Chondrocyte (in vitro differentiated cells): Measurements from ENCODE around the gene F8A3. TPM values are rescaled to one million over a fixed set of nuclear protein-coding genes. Genes with fewer than 3 reads are reported as not detected.

Experiments used
- DNase-seq: peaks from one replicate; pipeline ENCODE4 v3.0.0; 2021; ENCODE audit warnings: mixed read lengths, low spot score
- H3K27ac Mint-ChIP-seq: one replicate; pipeline ENCODE4 v1.8.0; 2021; ENCODE audit warnings: mild to moderate bottlenecking, moderate library complexity, mixed read lengths; ENCODE audit not compliant: unreplicated experiment
- H3K27me3 Mint-ChIP-seq: 2 replicates; pipeline ENCODE4 v1.8.0; 2021; ENCODE audit warnings: low read depth, mixed read lengths
- H3K36me3 Mint-ChIP-seq: 2 replicates; pipeline ENCODE4 v1.8.0; 2021; ENCODE audit warnings: low read depth, mixed read lengths
- H3K4me1 Mint-ChIP-seq: 2 replicates; pipeline ENCODE4 v1.8.0; 2021; ENCODE audit warnings: low read depth, mild to moderate bottlenecking, mixed read lengths
- H3K4me3 Mint-ChIP-seq: one replicate; pipeline ENCODE4 v1.8.0; 2021; ENCODE audit warnings: mild to moderate bottlenecking, moderate library complexity, mixed read lengths; ENCODE audit not compliant: unreplicated experiment
- H3K9me3 Mint-ChIP-seq: 2 replicates; pipeline ENCODE4 v1.8.0; 2021; ENCODE audit warnings: low read depth, mixed read lengths
- CTCF ChIP-seq: fragments of 200-600 bp; sonication (generic); IDR thresholded peaks from 2 replicates; pipeline ENCODE4 v1.5.0; 2021; ENCODE audit warnings: antibody characterized with exemption, mild to moderate bottlenecking, moderate library complexity
- microRNA-seq: library from miRNA; unstranded; fragments of <30 nt; microRNA quantifications from one replicate; pipeline ENCODE4 v1.2.0, GENCODE V29; 2020; ENCODE audit warnings: borderline number of aligned reads
- total RNA-seq: library from RNA; stranded (reverse); gene quantifications from 3 replicates; pipeline ENCODE4 v1.2.1, GENCODE V29; 2021

Gene F8A3
- total RNA-seq, 1 donor from 2014 or later = 8.6 TPM

GRCh38 chrX:155441097-155441496 is 17.3 kb downstream of the F8A3 start:
- DNase-seq = no peak
- Mint-ChIP-seq H3K27me3 (no peaks in the 10 kb centered on the region), H3K36me3 (no peaks in the 10 kb centered on the region), H3K4me1 (peaks cover 5% of the 10 kb centered on the region), H3K4me3 (no peak overlapping the region), H3K27ac (no peak overlapping the region), H3K9me3 (peaks cover 54% of the 10 kb centered on the region)
- TF ChIP-seq CTCF = no peak

- Mint-ChIP-seq H3K27me3 (no peaks in the 10 kb centered on the region), H3K36me3 (no peaks in the 10 kb centered on the region), H3K4me3 (no peak overlapping the region), H3K27ac (no peak overlapping the region), H3K9me3 (peaks cover 20% of the 10 kb centered on the region), H3K4me1 (peaks cover 5% of the 10 kb centered on the region)
- TF ChIP-seq CTCF = no peak
- DNase-seq = no peak
Measured at GRCh38 chrX:155435744-155436112, 22.7 kb downstream of the F8A3 start.

GRCh38 chrX:155434906-155435743 is 23.3 kb downstream of the F8A3 start:
- H3K9me3 Mint-ChIP-seq = peaks cover 24% of the 10 kb centered on the region
- DNase-seq = no peak
- H3K27ac Mint-ChIP-seq = no peak overlapping the region
- H3K36me3 Mint-ChIP-seq = no peaks in the 10 kb centered on the region
- TF ChIP-seq CTCF = no peak
- no peaks in the 10 kb centered on the region for H3K27me3 Mint-ChIP-seq
- H3K4me1 Mint-ChIP-seq = peaks cover 5% of the 10 kb centered on the region
- H3K4me3 Mint-ChIP-seq = no peak overlapping the region

- TF ChIP-seq CTCF = no peak
- DNase-seq = no peak
- H3K36me3 Mint-ChIP-seq = no peaks in the 10 kb centered on the region
- H3K27ac Mint-ChIP-seq = no peak overlapping the region
- no peak overlapping the region for H3K4me3 Mint-ChIP-seq
- no peaks in the 10 kb centered on the region for H3K27me3 Mint-ChIP-seq
- H3K4me1 Mint-ChIP-seq = peaks cover 3% of the 10 kb centered on the region
- H3K9me3 Mint-ChIP-seq = peaks cover 18% of the 10 kb centered on the region
Measured at GRCh38 chrX:155417769-155418168, 40.7 kb downstream of the F8A3 start.

Small RNA genes within 50 kb of the gene (microRNA-seq; reads per million reads assigned to microRNA genes)
- not detected for gene MIR1184-3

Other genes with a start within 250 kb of the F8A3 start
- 35.5 to 42.9 TPM (median 38.5 TPM) in 3 replicates for gene VBP1, start 242.2 kb downstream of the F8A3 start, total RNA-seq
- gene RAB39B, start 194.1 kb downstream of the F8A3 start, total RNA-seq = 2.0 to 3.1 TPM (median 3.1 TPM) in 3 replicates
- gene CLIC2, start 124.0 kb downstream of the F8A3 start, total RNA-seq = 0.97 to 1.8 TPM (median 0.97 TPM) in 3 replicates
- not detected in 3 replicates for gene F8A2, start 76.5 kb downstream of the F8A3 start, total RNA-seq
- 1.2 to 1.7 TPM (median 1.4 TPM) in 3 replicates for gene SPRY3, start 154.0 kb upstream of the F8A3 start, total RNA-seq
- gene TMLHE, start 154.3 kb upstream of the F8A3 start, total RNA-seq = 10.7 to 18.1 TPM (median 12.9 TPM) in 3 replicates